NCI-H1436 (cell line): Measurements from ENCODE around the gene FAM222B.
"Not testable (repeated sequence)": the region's sequence is repeated elsewhere in the genome, so short reads cannot be mapped to it uniquely, and the experiment has no call there.

ENCODE experiments used
- DNase-seq: peaks from one replicate; lab custom pipeline; 2025; lab: John Stamatoyannopoulos, UW

Gene FAM222B

GRCh38 chr17:28842282-28843012 lies at the start of gene FAM222B:
TSS of gene FAM222B (minus strand) at chr17:28842790. CDS start at chr17:28766667, 76,123 bp downstream.
- peak; percentile 89 for DNase-seq

- DNase-seq: no peak
These were observed 49.4 kb upstream of the FAM222B start for GRCh38 chr17:28892024-28892423.

DNA sequence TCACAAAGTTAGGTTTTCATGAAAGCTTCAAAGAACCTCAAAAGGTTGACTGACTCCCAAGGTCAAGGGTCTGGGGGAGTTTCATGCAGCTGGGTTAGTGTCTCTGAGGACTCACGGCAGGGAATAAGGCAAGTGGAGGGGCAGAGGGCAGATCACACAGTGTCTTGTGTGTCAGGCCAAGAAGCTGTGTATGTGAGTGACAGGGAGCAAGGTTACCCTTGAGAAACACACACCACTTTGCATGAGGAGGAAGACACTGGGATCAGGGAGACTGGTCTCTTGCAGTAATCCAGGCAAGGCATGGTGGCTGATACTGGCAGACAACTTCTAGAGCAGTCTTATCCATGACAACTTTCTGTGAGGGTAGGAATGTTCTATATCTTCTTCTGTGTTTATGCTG lies 48.6 kb upstream of the FAM222B start:
- DNase-seq: no peak

- DNase-seq: no peak
These were observed 47.4 kb upstream of the FAM222B start for GRCh38 chr17:28889996-28890395.

DNA sequence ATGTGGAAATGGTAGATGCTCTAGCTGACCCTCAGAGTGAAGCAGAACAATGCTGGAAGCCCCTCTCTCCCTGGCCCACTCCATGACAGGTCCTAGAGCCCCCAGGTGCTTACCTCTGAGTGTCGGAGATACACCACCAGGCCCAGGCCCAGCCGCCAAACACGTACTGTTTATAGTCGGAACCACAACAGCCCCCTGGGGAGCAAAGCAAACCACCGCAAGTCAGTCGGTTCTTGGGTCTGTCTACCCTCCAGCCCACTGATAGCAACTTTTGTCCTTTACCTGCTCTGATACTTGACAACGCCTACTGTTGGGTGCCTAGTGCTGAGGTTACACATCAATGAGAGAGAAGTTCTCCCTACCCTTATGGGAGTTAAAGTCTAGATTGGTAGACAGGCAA lies 46.2 kb upstream of the FAM222B start:
- no peak for DNase-seq

DNA sequence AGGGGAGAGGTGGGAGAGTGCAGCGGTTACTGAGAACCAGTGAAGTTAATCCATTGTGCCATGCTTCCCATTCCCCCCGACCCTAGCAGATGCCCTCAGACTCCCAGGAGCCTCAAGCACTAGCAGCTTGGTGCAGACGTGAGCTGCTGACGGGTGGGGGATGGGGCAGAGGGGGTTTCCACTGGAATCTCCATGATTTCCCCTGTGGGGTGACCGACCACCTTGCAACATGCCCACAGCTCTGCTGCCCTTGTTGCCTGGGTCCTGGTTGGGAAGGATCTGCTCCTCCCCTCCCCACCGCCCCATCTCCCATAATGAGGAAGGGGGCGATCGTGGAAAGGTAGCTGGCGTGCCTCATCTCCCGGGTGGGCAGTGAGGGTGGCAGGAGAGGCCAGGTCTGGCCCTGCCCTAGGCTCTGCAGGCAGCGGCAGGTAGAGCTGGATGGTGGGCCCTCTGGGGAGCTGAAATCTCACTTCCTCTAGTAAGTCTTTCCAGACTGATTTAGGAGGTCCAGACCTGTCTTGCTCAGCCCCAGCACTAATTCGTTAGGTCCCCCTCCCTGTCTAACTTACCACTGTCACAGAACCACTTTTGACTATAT lies 45.4 kb upstream of the FAM222B start:
- DNase-seq: no peak

- no peak for DNase-seq
These were observed 43.4 kb upstream of the FAM222B start for GRCh38 chr17:28885951-28886350.

DNA sequence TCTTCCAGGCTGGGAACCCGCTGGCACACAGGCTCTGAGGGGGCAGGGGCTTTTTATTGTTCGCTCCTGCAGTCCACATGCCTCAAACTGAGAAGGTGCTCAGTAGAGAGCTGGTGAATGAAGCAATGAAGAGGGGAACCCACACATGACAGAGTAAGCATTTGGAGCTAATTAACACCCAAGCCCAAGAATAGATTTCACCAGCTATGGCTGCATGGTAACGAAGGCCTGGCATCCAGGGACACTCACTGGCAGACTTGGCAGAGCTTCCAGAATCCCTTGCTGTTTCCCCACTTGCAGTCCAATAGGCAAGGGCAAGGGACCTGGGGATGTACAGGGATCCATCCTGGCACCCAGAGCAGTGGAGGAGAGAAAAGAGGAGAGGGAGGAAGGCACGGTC lies 42.8 kb upstream of the FAM222B start:
- DNase-seq: no peak

DNA sequence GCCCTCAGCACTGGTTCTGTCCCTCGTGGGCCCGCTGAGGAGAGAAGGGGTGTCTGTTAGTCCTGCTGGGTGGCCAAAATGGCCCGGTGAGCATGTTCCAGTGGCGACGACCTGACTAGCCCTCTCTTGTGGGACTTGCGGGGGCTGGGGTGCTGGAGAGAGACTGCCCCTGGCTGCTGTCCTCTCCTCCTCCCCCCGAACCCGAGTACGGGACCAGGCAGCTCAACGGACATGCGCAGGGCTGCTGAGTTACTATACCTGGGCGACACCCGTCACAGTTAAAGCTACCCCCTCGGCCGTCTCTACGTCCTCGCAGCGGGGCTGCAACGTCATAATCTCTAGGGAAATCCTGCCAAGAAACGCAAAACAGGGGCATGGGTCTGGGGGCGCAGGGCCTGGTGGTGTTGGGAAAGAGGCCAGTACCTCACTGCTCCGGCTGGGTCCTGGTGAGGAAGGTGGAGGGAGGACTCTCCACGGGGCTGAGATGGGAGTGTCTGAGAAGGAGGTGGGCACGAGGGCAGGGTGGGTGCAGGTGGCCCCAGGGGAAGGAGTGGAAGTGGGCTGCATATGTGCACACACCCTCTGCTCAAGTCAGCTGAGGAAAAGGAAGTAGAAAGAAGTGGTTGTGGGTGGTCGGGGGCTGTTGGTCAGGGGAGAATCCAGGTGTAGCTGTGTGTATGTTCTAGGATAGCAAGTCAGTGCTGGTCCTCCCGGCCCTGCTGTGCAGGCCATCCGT lies 41.5 kb upstream of the FAM222B start:
- DNase-seq: no peak

DNA sequence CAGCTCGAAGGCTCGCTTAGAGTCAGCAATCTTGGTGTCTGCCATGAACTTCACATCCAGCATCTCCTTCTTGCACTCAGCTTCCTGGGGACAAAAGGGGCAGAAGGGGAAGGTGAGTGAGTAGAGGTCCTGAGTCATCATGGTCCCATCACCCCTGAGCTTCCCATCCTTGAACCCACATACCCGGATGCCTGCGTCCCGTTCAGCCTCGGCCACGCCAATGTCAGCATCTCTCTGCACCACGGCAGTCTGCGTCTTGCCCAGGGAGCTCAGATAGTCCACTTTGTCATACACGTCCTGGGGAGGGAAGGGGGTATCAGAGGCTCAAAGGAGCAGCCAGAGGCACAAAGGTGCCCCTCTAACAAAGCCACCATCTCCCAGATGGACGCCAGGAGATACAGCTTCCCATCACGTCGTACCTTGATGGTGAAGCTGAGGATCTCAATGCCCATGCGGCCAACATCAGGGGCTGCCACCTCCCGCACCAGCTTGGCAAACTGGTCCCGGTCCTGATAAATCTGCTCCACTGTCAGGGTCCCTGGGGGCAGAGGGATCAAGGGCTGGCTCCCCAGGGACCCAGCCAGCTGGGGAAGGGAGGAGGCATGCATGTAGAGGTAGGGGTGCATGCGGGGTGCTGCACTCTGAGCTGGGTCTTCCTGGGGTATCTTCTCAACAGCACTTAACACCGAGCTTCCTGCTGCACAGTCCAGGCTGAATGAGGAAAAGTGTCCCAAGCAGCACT lies 39.7 kb upstream of the FAM222B start:
- no peak for DNase-seq

DNA sequence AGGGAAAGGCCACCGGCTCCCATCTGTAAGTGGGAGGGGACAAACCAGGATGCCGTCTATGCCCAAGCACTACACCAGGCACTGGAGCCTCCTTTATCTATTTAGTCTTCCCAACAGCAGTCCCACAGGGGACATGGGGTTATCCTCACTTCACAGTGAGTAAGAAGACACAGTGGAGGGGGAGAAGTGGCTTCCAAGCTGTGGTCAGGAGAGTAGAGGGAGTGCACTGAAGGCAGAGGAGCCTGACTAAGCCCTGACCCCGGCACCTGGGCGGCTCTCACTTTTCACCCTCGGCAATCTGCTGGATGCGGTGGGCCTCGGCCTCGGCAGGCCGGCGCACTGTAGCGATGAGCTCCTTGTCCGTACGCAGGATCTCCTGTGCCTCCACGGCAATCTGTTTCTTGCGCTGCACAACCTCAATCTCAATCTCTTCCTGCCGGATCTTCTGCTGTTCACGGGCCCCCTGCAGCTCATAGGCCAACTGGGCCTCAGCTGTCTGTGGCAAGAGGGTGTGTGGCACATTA lies 39.0 kb upstream of the FAM222B start:
- no peak for DNase-seq

- DNase-seq: no peak
These were observed 38.0 kb upstream of the FAM222B start for GRCh38 chr17:28880572-28880945.

DNA sequence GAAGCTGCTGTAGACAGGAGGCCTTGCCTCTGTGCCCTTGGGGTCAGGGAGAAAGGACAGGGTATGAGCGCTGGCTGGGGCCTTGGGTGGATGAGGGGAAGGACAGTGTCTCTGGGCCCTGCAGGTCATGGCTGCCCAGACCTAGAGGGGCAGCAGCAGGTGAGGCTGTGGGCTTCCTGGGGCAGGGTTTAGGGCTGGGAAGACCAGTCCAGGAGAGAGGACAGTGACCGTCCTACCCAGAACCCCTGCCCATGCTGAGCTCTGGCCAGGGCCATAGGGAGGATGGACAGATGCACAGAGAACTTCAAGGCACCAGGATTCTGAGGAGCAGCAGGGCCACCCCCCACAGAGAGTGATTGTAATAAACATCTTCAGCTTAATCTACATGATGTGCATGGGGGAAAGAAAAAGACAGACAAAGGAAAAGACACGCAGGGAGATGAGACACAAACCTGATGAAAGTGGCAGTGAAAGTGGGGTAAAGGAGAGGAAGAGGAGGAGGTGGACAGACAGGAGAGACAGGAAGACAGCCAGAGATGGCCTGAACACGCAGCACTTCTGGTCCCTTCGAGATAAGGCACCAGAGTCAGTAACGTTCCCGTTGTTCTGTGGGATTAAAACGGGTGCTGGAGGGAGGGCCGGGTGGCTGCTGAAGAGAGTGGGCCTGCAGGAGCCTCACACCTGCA lies 37.4 kb upstream of the FAM222B start:
- DNase-seq: no peak

- no peak for DNase-seq
These were observed 36.4 kb upstream of the FAM222B start for GRCh38 chr17:28878981-28879380.

GRCh38 chr17:28878158-28878910 lies 35.7 kb upstream of the FAM222B start:
- DNase-seq: no peak

- not testable (repeated sequence) for DNase-seq
These were observed 34.6 kb upstream of the FAM222B start for GRCh38 chr17:28877150-28877711.

DNA sequence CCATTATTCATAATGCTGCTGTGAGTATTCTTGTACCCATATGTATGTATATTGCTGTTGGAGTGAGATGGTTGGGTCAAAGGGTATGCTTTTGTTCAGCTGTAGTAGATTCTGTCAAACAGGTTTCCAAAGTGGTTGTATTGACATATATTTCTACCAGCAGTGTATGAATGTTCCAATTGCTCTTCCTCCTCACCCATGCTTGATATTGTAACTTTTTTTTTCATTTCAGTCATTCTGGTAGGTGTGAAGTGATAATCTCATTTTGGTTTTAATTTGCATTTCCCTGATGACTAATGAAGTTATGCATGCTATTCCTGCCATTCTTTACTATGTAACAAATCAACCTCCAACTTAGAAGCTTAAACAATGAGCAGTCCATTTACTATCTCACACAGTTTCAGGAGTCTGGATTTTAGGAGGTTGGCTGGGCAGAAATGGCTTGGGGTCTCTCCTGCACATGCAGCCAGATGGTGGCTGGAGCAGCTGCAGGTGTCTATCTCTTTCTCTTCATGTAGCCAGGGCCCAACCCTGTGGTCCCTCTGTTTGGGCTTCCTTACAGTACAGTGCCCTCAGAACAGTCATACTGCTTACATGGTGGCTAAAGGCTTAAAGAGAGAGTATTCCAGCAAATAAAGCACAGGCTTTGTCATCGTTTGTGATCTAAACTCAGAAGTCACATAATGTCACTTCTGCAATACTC lies 33.4 kb upstream of the FAM222B start:
- no peak for DNase-seq

DNA sequence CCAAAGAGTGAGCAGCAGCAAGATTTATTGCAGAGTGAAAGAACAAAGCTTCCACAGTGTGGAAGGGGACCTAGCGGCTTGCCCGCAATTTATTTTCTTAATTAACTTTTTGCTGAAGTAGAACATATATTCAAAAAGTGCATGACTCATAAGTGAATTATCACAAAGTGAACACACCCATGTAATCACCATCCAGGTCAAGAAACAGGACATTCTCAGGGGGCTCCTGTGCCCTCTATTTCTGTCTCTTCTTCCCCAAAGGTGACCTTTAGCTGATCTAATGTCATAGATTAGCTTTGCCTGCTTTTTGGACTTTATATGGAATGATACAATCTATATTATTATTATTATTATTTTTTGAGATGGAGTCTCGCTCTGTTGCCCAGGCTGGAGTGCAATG lies 32.2 kb upstream of the FAM222B start:
- no peak for DNase-seq

DNA sequence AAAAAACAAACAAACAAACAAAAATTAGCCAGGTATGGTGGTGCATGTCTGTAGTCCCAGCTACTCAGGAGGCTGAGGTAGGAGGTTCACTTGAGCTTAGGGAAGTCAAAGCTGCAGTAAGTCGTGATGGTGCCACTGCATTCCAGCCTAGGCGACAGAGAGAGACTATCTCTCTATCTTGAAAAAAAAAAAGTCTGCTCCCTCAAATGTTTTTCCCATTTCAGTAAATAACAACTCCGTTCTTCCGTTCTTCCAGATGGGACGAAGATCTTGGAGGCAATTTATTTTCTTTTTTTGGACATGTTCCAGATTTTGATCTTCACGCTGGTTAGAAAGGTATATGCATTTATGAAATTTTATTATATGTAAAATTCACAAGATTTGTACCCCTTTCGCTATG lies 31.2 kb upstream of the FAM222B start:
- no peak for DNase-seq

- no peak for DNase-seq
These were observed 28.5 kb upstream of the FAM222B start for GRCh38 chr17:28871056-28871579.
